Amygdala (tissue), 56 donors: ENCODE data around the gene FAXDC2.

ENCODE experiments used
- DNase-seq, 56 donors: peaks; one replicate each; lab custom pipeline; 2025; lab: John Stamatoyannopoulos, UW

The FAXDC2 gene

DNA sequence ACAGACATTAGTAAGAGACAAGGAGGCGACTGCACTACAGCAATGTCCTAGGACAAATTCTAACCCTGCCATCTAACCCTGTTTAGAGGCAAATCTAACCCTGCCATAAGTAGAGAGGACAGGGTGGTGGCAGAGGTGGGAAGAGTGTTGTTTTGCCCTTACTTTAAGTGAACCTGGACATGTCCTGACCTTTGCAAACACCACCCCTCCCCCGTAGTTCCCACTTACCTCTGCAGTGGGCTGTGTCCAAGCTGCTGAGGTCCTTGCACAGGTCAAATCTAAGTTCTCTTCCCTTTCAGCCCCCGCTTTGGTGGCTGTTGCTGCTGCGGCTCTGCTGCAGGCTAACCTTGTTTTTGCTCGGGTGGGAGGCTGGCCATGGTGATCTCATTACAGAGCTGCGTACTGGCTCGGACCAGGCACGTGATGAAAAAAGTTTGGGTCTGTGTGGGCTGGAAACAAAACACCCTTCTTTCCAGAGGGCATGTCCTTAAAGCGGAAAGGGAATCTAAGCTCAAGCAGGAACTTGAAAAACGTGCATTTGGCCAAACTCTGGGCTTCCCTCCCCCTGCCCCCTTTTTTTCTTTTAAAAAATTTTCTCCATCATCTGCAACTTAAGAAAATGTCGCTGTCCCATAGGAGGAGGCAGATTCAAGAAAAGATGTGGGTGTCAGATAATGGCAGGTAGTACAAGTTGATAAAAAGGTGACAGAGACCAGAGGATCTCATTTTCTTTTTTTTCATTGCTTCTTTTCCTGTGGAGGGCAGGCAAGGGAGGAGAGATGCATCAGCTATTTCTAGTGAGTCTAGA lies at the start of gene FAXDC2:
Gene FAXDC2, minus strand, starts transcription at position 349 of the 808 bp plus-strand sequence. CDS start 12,425 bp downstream, outside the sequence.
- DNase-seq: peak in 55 of 56 donors; percentile 11 to 87 (median 69)

DNA sequence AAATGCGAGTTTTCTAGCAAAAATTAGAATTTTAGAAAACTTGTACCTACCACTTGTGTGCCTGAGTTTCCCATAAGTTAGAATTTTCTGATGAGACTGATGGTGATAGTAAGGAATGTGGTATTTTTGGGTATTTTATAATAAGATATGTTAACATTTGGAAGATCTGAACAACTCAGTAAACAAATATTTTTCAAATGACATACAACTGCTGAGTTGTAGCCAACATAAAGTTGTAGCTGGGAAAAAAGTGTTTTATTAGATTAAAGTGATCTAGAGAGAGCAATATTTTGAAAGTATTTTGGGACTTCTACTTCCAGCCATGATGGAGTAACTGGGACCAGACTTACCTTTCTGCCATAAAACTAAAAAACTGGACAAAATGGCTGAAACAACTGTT lies 49.7 kb upstream of the FAXDC2 start:
- DNase-seq: no peak

DNA sequence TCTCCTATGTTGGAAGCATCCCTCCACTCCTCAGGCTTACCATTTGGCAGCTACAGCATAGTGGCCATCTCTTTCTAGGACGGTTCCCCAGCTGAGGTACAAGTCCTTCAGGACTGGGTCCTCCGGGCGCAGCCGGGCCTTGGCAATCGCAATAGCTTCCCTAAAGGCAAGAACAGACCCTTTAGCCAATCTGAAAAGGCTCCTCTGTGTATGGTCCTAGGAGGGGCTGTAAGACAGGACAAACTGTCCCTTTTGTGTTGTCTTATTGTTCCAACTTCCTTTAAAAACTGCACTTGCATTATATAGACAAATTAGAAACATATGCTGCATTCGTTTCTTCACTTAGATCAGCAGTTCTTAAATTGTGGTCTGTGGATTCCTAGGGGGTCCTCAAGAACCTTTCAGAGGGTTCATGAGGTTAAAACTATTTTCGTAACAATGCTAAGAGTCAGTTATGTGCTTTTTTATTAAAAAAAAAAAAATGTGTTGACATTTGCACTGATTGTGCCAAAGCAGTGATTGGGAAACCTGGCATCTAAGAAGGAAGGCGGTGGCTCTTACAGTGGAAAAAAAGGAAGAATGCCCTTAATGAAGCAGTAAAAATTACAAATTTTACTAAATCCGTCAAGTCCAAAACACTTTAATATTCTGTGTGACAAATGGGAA lies 48.9 kb upstream of the FAXDC2 start:
- DNase-seq: no peak

GRCh38 chr5:154898210-154898609 lies 47.8 kb upstream of the FAXDC2 start:
- peak in 4 of 56 donors; percentile 2 to 8 (median 6) for DNase-seq

- no peak for DNase-seq
These were observed 46.3 kb upstream of the FAXDC2 start for GRCh38 chr5:154896562-154897165.

- DNase-seq: no peak
These were observed 45.5 kb upstream of the FAXDC2 start for GRCh38 chr5:154895606-154896561.

- DNase-seq: no peak
These were observed 43.0 kb upstream of the FAXDC2 start for GRCh38 chr5:154893381-154893780.

- DNase-seq: peak in 1 of 56 donors; percentile 1
These were observed 42.0 kb upstream of the FAXDC2 start for GRCh38 chr5:154892369-154892771.

DNA sequence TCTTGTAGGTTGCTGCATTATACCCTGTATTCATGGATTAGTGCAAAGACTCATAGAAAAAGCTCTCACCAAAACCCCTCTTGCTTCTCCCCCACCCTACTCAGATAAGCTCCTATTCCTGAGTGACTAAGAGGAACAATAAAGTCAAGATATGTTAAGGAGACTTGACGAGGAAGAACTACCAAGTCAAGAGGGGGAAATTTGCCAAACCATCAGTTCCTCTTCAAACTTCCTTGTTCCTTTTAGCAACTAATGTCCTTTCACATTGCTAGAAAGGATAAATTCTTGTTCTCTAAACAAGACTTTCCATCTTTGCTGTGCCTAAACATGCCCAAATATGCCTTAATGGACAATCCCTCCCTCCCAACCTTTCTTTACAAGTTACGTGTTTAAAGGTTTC lies 35.0 kb upstream of the FAXDC2 start:
- no peak for DNase-seq

DNA sequence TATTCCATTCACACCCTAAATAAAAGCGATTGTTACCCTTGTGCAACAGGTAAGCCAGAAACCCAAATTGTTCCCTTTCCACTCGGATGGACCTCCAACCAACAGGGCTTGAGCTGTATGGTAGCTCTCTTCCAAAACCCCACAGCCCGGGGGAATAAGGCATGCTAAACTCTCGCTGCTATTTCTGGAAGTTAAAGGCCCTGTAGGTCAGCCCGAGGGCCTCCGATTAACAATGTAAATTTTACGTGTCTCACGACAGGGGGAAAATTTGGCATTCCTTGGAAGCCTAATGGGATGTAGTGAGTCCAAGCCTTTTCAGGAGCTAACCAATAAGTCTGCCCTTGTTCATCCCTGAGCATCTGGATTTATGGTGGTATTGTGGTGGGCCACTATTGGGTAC lies 34.0 kb upstream of the FAXDC2 start:
- DNase-seq: no peak

DNA sequence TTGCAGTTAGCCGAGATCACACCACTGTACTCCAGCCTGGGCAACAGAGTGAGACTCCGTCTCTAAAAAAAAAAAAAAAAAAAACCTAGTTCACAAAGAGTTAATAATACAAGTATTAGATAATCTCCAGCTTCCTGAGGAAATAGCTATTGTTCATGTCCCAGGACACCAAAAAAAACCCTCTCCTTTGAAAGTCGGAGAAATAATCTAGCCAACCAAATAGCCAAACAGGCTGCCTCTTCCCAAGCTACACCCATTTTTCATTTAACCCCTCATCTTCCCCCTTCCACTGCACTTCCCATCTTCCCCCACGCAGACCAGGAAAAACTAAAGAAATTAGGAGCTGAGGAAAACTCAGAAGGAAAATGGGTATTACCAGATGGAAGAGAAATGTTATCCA lies 31.6 kb upstream of the FAXDC2 start:
- no peak for DNase-seq

DNA sequence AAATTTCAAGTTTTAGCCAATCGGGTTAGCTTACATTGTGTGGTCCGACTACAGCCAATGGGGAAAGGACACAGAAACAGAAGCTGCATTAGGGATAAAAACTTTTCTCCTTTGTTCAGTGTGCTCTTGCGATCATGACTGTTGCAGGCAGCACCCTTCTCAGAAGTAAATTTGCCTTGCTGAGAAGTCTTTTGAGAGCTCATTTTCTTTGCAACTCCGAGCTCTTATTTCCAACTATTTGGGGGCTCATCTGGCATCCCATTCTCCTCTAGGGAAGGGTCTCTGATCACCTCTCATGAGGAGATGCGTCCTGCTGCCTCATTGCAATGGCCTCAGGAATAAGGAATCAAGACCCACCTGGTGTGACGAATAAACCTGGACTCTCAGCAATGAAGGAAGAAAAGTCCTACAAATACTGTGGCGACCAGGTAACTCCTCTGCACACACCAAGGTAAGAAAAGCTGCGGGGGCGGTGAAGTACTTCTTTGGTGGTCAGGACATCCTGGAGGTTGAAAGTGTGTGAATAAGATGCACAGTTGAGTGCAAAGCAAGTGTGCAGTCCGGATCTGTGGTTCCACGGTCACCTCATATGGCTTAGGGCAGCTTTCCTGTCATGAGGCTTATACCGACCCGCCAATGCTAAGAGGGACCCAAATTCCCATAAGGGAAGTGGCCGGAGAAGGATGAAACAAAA lies 28.4 kb upstream of the FAXDC2 start:
- no peak for DNase-seq

GRCh38 chr5:154873791-154874331 lies 23.5 kb upstream of the FAXDC2 start:
- DNase-seq: no peak

GRCh38 chr5:154871734-154872133 lies 21.3 kb upstream of the FAXDC2 start:
- DNase-seq: no peak

- no peak for DNase-seq
These were observed 18.3 kb upstream of the FAXDC2 start for GRCh38 chr5:154868702-154869101.

DNA sequence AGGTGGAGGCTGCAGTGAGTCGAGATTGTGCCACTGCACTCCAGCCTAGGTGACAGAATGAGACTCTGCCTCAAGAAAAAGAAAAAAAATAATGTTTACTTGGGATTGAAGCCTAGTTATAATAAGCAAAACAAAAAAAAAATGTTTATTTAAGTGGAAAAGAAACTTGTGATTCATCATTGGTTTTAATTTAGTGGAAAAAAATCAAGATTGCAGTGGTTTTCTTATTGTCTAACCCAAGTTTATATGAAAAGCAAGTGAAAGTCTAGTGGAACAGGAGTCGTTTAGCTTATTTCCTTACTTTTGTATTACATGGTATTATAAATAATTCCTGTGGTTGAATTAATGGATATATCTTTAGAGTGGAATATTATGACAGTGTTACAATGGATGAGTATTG lies 16.4 kb upstream of the FAXDC2 start:
- DNase-seq: no peak

- DNase-seq: no peak
These were observed 15.2 kb upstream of the FAXDC2 start for GRCh38 chr5:154865466-154866184.

GRCh38 chr5:154863291-154864080 lies 13.1 kb upstream of the FAXDC2 start:
- DNase-seq: no peak
